Thoracic aorta (tissue), 2 donors: ENCODE results near the gene NAV2. TPM values are rescaled to one million over a fixed set of nuclear protein-coding genes. Genes with fewer than 3 reads are reported as not detected.

ENCODE experiments used
- ATAC-seq: fragments of 150-250 bp; one replicate; pipeline ENCODE4 v1.8.0; 2017; ENCODE audit warnings: low read depth; ENCODE audit not compliant: insufficient number of reproducible peaks, low FRiP score
- DNase-seq: peaks from one replicate; pipeline ENCODE4 v3.0.0-alpha.2; 2020; ENCODE audit warnings: low spot score
- H3K27ac ChIP-seq, 2 donors: fragments of 200-600 bp; sonication (generic); 1 replicate in 1 of 2; 2 replicates in 1 of 2; pipeline ENCODE4 v1.5.1; 2016; ENCODE audit warnings: mild to moderate bottlenecking in 2 of 2, moderate library complexity in 2 of 2
- H3K27me3 ChIP-seq: fragments of 200-600 bp; sonication (generic); replicated peaks from 2 replicates; pipeline ENCODE4 v1.6.0; 2016; ENCODE audit warnings: mild to moderate bottlenecking; ENCODE audit not compliant: insufficient read depth
- H3K36me3 ChIP-seq: fragments of 200-600 bp; sonication (generic); one replicate; pipeline ENCODE4 v1.5.1; 2016
- H3K4me1 ChIP-seq, 2 donors: fragments of 200-600 bp; sonication (generic); 1 replicate in 1 of 2; 2 replicates in 1 of 2; pipeline versions ENCODE4 v1.5.1 to v1.6.0; 2016; ENCODE audit warnings: low read depth in 2 of 2, mild to moderate bottlenecking in 1 of 2; ENCODE audit not compliant: control insufficient read depth in 1 of 2
- H3K4me3 ChIP-seq: fragments of 200-600 bp; sonication (generic); 2 replicates; pipeline ENCODE4 v1.5.1; 2016; ENCODE audit warnings: mild to moderate bottlenecking
- H3K9me3 ChIP-seq: fragments of 200-600 bp; sonication (generic); 2 replicates; pipeline ENCODE4 v1.5.1; 2016
- CTCF ChIP-seq: fragments of 200-600 bp; sonication (generic); IDR thresholded peaks from one replicate; pipeline ENCODE4 v1.5.1; 2019; ENCODE audit warnings: antibody characterized with exemption
- total RNA-seq, 2 donors: library from RNA; depleted of rRNA; stranded (reverse); fragments of >200 nt; gene quantifications; one replicate each; pipeline versions ENCODE4 v1.1.0 to v1.2.3, GENCODE V29; 2016

Gene NAV2
- total RNA-seq, 2 donors from 2014 or later: 125 to 230 TPM

- no peak for ATAC-seq
- peaks cover 14 to 39% of the 10 kb centered on the region in 2 donors for H3K4me1 ChIP-seq
- no peak overlapping the region for H3K4me3 ChIP-seq
- H3K27ac ChIP-seq: peak overlapping the region; percentile 4 to 45
- TF ChIP-seq CTCF: no peak
- H3K36me3 ChIP-seq: peaks cover 39% of the 10 kb centered on the region
- no peaks in the 10 kb centered on the region for H3K27me3 ChIP-seq
- H3K9me3 ChIP-seq: no peaks in the 10 kb centered on the region
- no peak for DNase-seq
These were observed 176.9 kb downstream of the NAV2 start for GRCh38 chr11:19889531-19889930.

- Histone ChIP-seq H3K27me3 (no peaks in the 10 kb centered on the region), H3K36me3 (peaks cover 32% of the 10 kb centered on the region), H3K9me3 (no peaks in the 10 kb centered on the region), H3K4me1 (peaks cover 14 to 39% of the 10 kb centered on the region in 2 donors), H3K4me3 (no peak overlapping the region), H3K27ac (peak overlapping the region; percentile 31 to 45)
- no peak for TF ChIP-seq CTCF
- ATAC-seq: no peak
- DNase-seq: no peak
These were observed 177.7 kb downstream of the NAV2 start for GRCh38 chr11:19890308-19890707.

- DNase-seq (no peak), ATAC-seq (no peak)
- H3K4me3 ChIP-seq: no peak overlapping the region
- peaks cover 32% of the 10 kb centered on the region for H3K36me3 ChIP-seq
- H3K9me3 ChIP-seq: no peaks in the 10 kb centered on the region
- H3K27ac ChIP-seq: peak overlapping the region; percentile 31 to 45
- no peaks in the 10 kb centered on the region for H3K27me3 ChIP-seq
- TF ChIP-seq CTCF: no peak
- peaks cover 14 to 39% of the 10 kb centered on the region in 2 donors for H3K4me1 ChIP-seq
These were observed 178.4 kb downstream of the NAV2 start for GRCh38 chr11:19891022-19891421.

GRCh38 chr11:19892387-19892786 lies 179.8 kb downstream of the NAV2 start:
- H3K27ac ChIP-seq: peak overlapping the region in 1 of 2 donors; percentile 45
- H3K36me3 ChIP-seq: peaks cover 27% of the 10 kb centered on the region
- ATAC-seq: peak; percentile 11

GRCh38 chr11:19892876-19893275 lies 180.2 kb downstream of the NAV2 start:
- no peaks in the 10 kb centered on the region for H3K9me3 ChIP-seq

More at GRCh38 chr11:19892387-19892786, 179.8 kb downstream of the NAV2 start:
- H3K9me3 ChIP-seq: no peaks in the 10 kb centered on the region
- no peak for DNase-seq
- peaks cover 14 to 39% of the 10 kb centered on the region in 2 donors for H3K4me1 ChIP-seq
- no peaks in the 10 kb centered on the region for H3K27me3 ChIP-seq
- no peak overlapping the region for H3K4me3 ChIP-seq
- no peak for TF ChIP-seq CTCF

More at GRCh38 chr11:19892876-19893275, 180.2 kb downstream of the NAV2 start:
- no peaks in the 10 kb centered on the region for H3K27me3 ChIP-seq
- peak; percentile 39 for ATAC-seq
- peaks cover 14 to 39% of the 10 kb centered on the region in 2 donors for H3K4me1 ChIP-seq
- DNase-seq: no peak
- TF ChIP-seq CTCF: no peak
- H3K4me3 ChIP-seq: no peak overlapping the region
- peak overlapping the region in 1 of 2 donors; percentile 56 for H3K27ac ChIP-seq
- H3K36me3 ChIP-seq: peaks cover 22% of the 10 kb centered on the region
